Stimulated activated effector memory CD8-positive, alpha-beta T cell treated with anti-CD3 and anti-CD28 coated beads, Interleukin-12 subunit alpha, Interleukin-12 subunit beta, amount 100 ng/mL, for 72 hours (primary cell): ENCODE measurements around the gene SLFN11.
"Not testable (repeated sequence)": the region's sequence is repeated elsewhere in the genome, so short reads cannot be mapped to it uniquely, and the experiment has no call there.

Experiments
- ATAC-seq: fragments of 150-1000 bp; cut with Tn5 transposase; 2 replicates; pipeline ENCODE4 v1.10.0; 2021
- DNase-seq, 2 donors: peaks; one replicate each; pipeline ENCODE4 v3.0.0; 2021 to 2022; ENCODE audit warnings: low spot score in 2 of 2
- H3K27ac Mint-ChIP-seq: one replicate; pipeline ENCODE4 v1.8.0; 2022; ENCODE audit warnings: mild to moderate bottlenecking, mixed read lengths
- H3K36me3 Mint-ChIP-seq: one replicate; pipeline ENCODE4 v1.8.0; 2022; ENCODE audit warnings: mild to moderate bottlenecking, mixed read lengths
- H3K4me1 Mint-ChIP-seq: one replicate; pipeline ENCODE4 v1.8.0; 2022; ENCODE audit warnings: mixed read lengths
- H3K4me3 Mint-ChIP-seq: one replicate; pipeline ENCODE4 v1.8.0; 2022; ENCODE audit warnings: mild to moderate bottlenecking, mixed read lengths
- H3K9me3 Mint-ChIP-seq: one replicate; pipeline ENCODE4 v1.8.0; 2022; ENCODE audit warnings: mixed read lengths

The SLFN11 gene

GRCh38 chr17:35338230-35338629, 35.2 kb downstream of the SLFN11 start:
- Mint-ChIP-seq H3K4me1 (peaks cover 12% of the 10 kb centered on the region), H3K4me3 (no peak overlapping the region), H3K36me3 (no peaks in the 10 kb centered on the region), H3K9me3 (peaks cover 4% of the 10 kb centered on the region), H3K27ac (no peak overlapping the region)
- DNase-seq: no peak
- ATAC-seq: no peak

GRCh38 chr17:35337364-35337763, 36.1 kb downstream of the SLFN11 start:
- no peaks in the 10 kb centered on the region for H3K36me3 Mint-ChIP-seq
- peaks cover 4% of the 10 kb centered on the region for H3K9me3 Mint-ChIP-seq
- no peak for ATAC-seq
- no peak overlapping the region for H3K27ac Mint-ChIP-seq
- peaks cover 14% of the 10 kb centered on the region for H3K4me1 Mint-ChIP-seq
- H3K4me3 Mint-ChIP-seq: no peak overlapping the region
- no peak for DNase-seq

GRCh38 chr17:35333578-35333977, 39.8 kb downstream of the SLFN11 start:
- ATAC-seq, H3K4me1 Mint-ChIP-seq, H3K9me3 Mint-ChIP-seq, H3K4me3 Mint-ChIP-seq, DNase-seq, H3K27ac Mint-ChIP-seq: not testable (repeated sequence)
- peaks cover 17% of the 10 kb centered on the region for H3K36me3 Mint-ChIP-seq

- Mint-ChIP-seq H3K4me1 (peaks cover 8% of the 10 kb centered on the region), H3K9me3 (no peaks in the 10 kb centered on the region), H3K27ac (no peak overlapping the region), H3K36me3 (peaks cover 33% of the 10 kb centered on the region), H3K4me3 (no peak overlapping the region)
- ATAC-seq (no peak), DNase-seq (no peak)
Measured at GRCh38 chr17:35322749-35323148, 50.7 kb downstream of the SLFN11 start.

- Mint-ChIP-seq H3K9me3 (no peaks in the 10 kb centered on the region), H3K4me1 (peaks cover 52% of the 10 kb centered on the region), H3K36me3 (peaks cover 6% of the 10 kb centered on the region), H3K27ac (no peak overlapping the region), H3K4me3 (no peak overlapping the region)
- ATAC-seq: no peak
- DNase-seq: no peak
Measured at GRCh38 chr17:35315971-35316370, 57.5 kb downstream of the SLFN11 start.

GRCh38 chr17:35315283-35315682, 58.1 kb downstream of the SLFN11 start:
- ATAC-seq: no peak
- no peak for DNase-seq
- H3K27ac Mint-ChIP-seq: peak overlapping the region; percentile 5
- H3K4me3 Mint-ChIP-seq: peak overlapping the region; percentile 95
- H3K9me3 Mint-ChIP-seq: no peaks in the 10 kb centered on the region
- peaks cover 6% of the 10 kb centered on the region for H3K36me3 Mint-ChIP-seq
- peaks cover 52% of the 10 kb centered on the region for H3K4me1 Mint-ChIP-seq

GRCh38 chr17:35314415-35315216, 58.8 kb downstream of the SLFN11 start:
- H3K36me3 Mint-ChIP-seq: peaks cover 6% of the 10 kb centered on the region
- peak overlapping the region; percentile 96 for H3K27ac Mint-ChIP-seq
- ATAC-seq: no peak
- no peaks in the 10 kb centered on the region for H3K9me3 Mint-ChIP-seq
- peaks cover 52% of the 10 kb centered on the region for H3K4me1 Mint-ChIP-seq
- DNase-seq: no peak
- peak overlapping the region; percentile 95 for H3K4me3 Mint-ChIP-seq

- peak overlapping the region; percentile 95 for H3K4me3 Mint-ChIP-seq
- ATAC-seq: no peak
- peak overlapping the region; percentile 96 for H3K27ac Mint-ChIP-seq
- DNase-seq: peak; percentile 14 to 61
- H3K9me3 Mint-ChIP-seq: no peaks in the 10 kb centered on the region
- peaks cover 52% of the 10 kb centered on the region for H3K4me1 Mint-ChIP-seq
- H3K36me3 Mint-ChIP-seq: peaks cover 6% of the 10 kb centered on the region
Measured at GRCh38 chr17:35313875-35314409, 59.5 kb downstream of the SLFN11 start.

- peak overlapping the region; percentile 96 for H3K27ac Mint-ChIP-seq
- no peaks in the 10 kb centered on the region for H3K9me3 Mint-ChIP-seq
- H3K36me3 Mint-ChIP-seq: peaks cover 6% of the 10 kb centered on the region
- ATAC-seq (peak; percentile 95), DNase-seq (peak; percentile 56 to 88)
- peak overlapping the region; percentile 95 for H3K4me3 Mint-ChIP-seq
- H3K4me1 Mint-ChIP-seq: peaks cover 47% of the 10 kb centered on the region
Measured at GRCh38 chr17:35312790-35313711, 60.4 kb downstream of the SLFN11 start.

- Mint-ChIP-seq H3K36me3 (peaks cover 6% of the 10 kb centered on the region), H3K4me3 (peak overlapping the region; percentile 95), H3K27ac (peak overlapping the region; percentile 96), H3K4me1 (peaks cover 40% of the 10 kb centered on the region), H3K9me3 (no peaks in the 10 kb centered on the region)
- ATAC-seq (no peak), DNase-seq (no peak)
Measured at GRCh38 chr17:35312346-35312745, 61.1 kb downstream of the SLFN11 start.

GRCh38 chr17:35309345-35309744, 64.1 kb downstream of the SLFN11 start:
- not testable (repeated sequence) for ATAC-seq, H3K4me3 Mint-ChIP-seq, H3K36me3 Mint-ChIP-seq, H3K9me3 Mint-ChIP-seq, H3K27ac Mint-ChIP-seq, DNase-seq
- peaks cover 28% of the 10 kb centered on the region for H3K4me1 Mint-ChIP-seq
